ENCODE data around the gene FMNL3.
"Not testable (repeated sequence)": the region's sequence is repeated elsewhere in the genome, so short reads cannot be mapped to it uniquely, and the experiment has no call there.

FMNL3 gene

GRCh38 chr12:49707128-49707811 is at the start of gene FMNL3:
Gene FMNL3 (minus strand): TSS chr12:49707405. CDS start chr12:49707180, 225 bp downstream.
- DNase-seq, result peak; percentile 99

- DNase-seq, result no peak
These were observed 43.8 kb upstream of the FMNL3 start for GRCh38 chr12:49750996-49751393.

- DNase-seq, result peak; percentile 93
These were observed 43.1 kb upstream of the FMNL3 start for GRCh38 chr12:49750027-49750995.

GRCh38 chr12:49748800-49749199 is 41.6 kb upstream of the FMNL3 start:
- DNase-seq, result no peak

- DNase-seq, result peak; percentile 38
These were observed 41.1 kb upstream of the FMNL3 start for GRCh38 chr12:49748306-49748705.

- DNase-seq, result no peak
These were observed 37.2 kb upstream of the FMNL3 start for GRCh38 chr12:49744363-49744885.

- DNase-seq, result peak; percentile 94
These were observed 34.8 kb upstream of the FMNL3 start for GRCh38 chr12:49741882-49742620.

GRCh38 chr12:49740930-49741881 is 34.0 kb upstream of the FMNL3 start, which contains the start of gene TMBIM6:
Gene TMBIM6 (plus strand): TSS chr12:49741557. CDS start chr12:49752494, 10,937 bp downstream.
- peak; percentile 100 for DNase-seq

- not testable (repeated sequence) for DNase-seq
These were observed 33.1 kb upstream of the FMNL3 start for GRCh38 chr12:49740277-49740676.

GRCh38 chr12:49738721-49739120 is 31.5 kb upstream of the FMNL3 start:
- DNase-seq, result not testable (repeated sequence)

- DNase-seq, result not testable (repeated sequence)
These were observed 27.7 kb upstream of the FMNL3 start for GRCh38 chr12:49734900-49735299.

- DNase-seq, result no peak
These were observed 26.2 kb upstream of the FMNL3 start for GRCh38 chr12:49733219-49734017.

GRCh38 chr12:49730568-49731101 is 23.4 kb upstream of the FMNL3 start:
- DNase-seq, result no peak

GRCh38 chr12:49730050-49730449 is 22.8 kb upstream of the FMNL3 start:
- DNase-seq, result no peak

- DNase-seq, result no peak
These were observed 21.2 kb upstream of the FMNL3 start for GRCh38 chr12:49728446-49728845.

- not testable (repeated sequence) for DNase-seq
These were observed 14.2 kb upstream of the FMNL3 start for GRCh38 chr12:49721355-49721754.

GRCh38 chr12:49720214-49720613 is 13.0 kb upstream of the FMNL3 start:
- no peak for DNase-seq

GRCh38 chr12:49717800-49718199 is 10.6 kb upstream of the FMNL3 start:
- DNase-seq, result not testable (repeated sequence)

GRCh38 chr12:49716553-49716952 is 9.3 kb upstream of the FMNL3 start:
- DNase-seq, result no peak

GRCh38 chr12:49713952-49714351 is 6.7 kb upstream of the FMNL3 start:
- DNase-seq, result not testable (repeated sequence)

Data from activated CD4-positive, alpha-beta T cell treated with anti-CD3 and anti-CD28 coated beads, Interleukin-10, Interleukin-2, amounts not matched to agents 100 ng/mL and 50 ng/mL, durations not matched to agents 16 hours and 8 hours (primary cell).